Measurements from ENCODE around the gene ZAP70. TPM values are rescaled to one million over a fixed set of nuclear protein-coding genes. Genes with fewer than 3 reads are reported as not detected.

Gene ZAP70
- total and polyA plus RNA-seq, 2 donors from 2014 or later, result 0.37 to 15.0 TPM

DNA sequence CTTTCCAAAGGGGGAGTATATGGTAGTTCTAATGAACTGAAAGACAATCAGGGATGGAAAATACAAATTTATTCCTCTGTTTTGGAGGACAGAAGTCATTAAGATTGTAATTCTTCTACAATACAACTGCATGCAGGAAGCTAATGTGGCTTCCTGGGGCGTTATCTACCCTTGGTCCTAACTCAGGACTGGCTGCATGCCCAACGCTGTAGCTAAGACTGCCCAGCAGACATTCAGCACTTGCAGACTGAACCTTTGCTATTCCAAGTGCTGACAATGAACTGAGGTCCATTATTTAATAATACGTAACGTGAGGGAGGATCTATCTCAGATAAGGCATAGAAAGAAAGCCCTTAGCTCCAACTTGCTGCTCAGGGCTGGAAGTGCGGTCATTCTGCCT lies 53.2 kb downstream of the ZAP70 start:
- Histone ChIP-seq H3K9me3 (ENCODE audit: control insufficient read depth in 2 of 3, insufficient read depth in 1 of 3, low read length in 3 of 3) (no peaks in the 10 kb centered on the region), H3K27ac (ENCODE audit: low read depth in 2 of 2, low read length in 2 of 2) (no peak overlapping the region), H3K4me1 (ENCODE audit: control insufficient read depth in 2 of 3, insufficient read depth in 2 of 3, low read depth in 1 of 3, low read length in 3 of 3) (no peaks in the 10 kb centered on the region), H3K4me3 (ENCODE audit: low read length in 3 of 3) (no peak overlapping the region), H3K27me3 (ENCODE audit: control insufficient read depth, insufficient read depth, low read length) (no peaks in the 10 kb centered on the region), H3K36me3 (ENCODE audit: control insufficient read depth in 2 of 3, insufficient read depth in 3 of 3, low read length in 3 of 3) (peaks cover 0 to 26% (median 26%) of the 10 kb centered on the region in 3 donors), H3K9ac (ENCODE audit: low read length in 3 of 3) (no peak overlapping the region)
- intact Hi-C loops (cut with DNase I), result no loop called here
- TF ChIP-seq, protein P1, sequence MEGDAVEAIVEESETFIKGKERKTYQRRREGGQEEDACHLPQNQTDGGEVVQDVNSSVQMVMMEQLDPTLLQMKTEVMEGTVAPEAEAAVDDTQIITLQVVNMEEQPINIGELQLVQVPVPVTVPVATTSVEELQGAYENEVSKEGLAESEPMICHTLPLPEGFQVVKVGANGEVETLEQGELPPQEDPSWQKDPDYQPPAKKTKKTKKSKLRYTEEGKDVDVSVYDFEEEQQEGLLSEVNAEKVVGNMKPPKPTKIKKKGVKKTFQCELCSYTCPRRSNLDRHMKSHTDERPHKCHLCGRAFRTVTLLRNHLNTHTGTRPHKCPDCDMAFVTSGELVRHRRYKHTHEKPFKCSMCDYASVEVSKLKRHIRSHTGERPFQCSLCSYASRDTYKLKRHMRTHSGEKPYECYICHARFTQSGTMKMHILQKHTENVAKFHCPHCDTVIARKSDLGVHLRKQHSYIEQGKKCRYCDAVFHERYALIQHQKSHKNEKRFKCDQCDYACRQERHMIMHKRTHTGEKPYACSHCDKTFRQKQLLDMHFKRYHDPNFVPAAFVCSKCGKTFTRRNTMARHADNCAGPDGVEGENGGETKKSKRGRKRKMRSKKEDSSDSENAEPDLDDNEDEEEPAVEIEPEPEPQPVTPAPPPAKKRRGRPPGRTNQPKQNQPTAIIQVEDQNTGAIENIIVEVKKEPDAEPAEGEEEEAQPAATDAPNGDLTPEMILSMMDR (IDR thresholded peaks at IDR 0.05; ENCODE audit: borderline replicate concordance, extremely low read depth, insufficient read depth), result no peak
- FAIRE-seq (no peak), DNase-seq (no peak)

- Histone ChIP-seq H3K27ac (ENCODE audit: low read depth in 2 of 2, low read length in 2 of 2) (no peak overlapping the region), H3K9me3 (ENCODE audit: control insufficient read depth in 2 of 3, insufficient read depth in 1 of 3, low read length in 3 of 3) (no peaks in the 10 kb centered on the region), H3K4me3 (ENCODE audit: low read length in 3 of 3) (no peak overlapping the region), H3K9ac (ENCODE audit: low read length in 3 of 3) (no peak overlapping the region), H3K4me1 (ENCODE audit: control insufficient read depth in 2 of 3, insufficient read depth in 2 of 3, low read depth in 1 of 3, low read length in 3 of 3) (no peaks in the 10 kb centered on the region), H3K27me3 (ENCODE audit: control insufficient read depth, insufficient read depth, low read length) (no peaks in the 10 kb centered on the region), H3K36me3 (ENCODE audit: control insufficient read depth in 2 of 3, insufficient read depth in 3 of 3, low read length in 3 of 3) (peaks cover 0 to 34% (median 32%) of the 10 kb centered on the region in 3 donors)
- FAIRE-seq (no peak), DNase-seq (no peak)
- intact Hi-C loops (cut with DNase I), result no loop called here
- TF ChIP-seq, protein P1 (IDR thresholded peaks at IDR 0.05; ENCODE audit: borderline replicate concordance, extremely low read depth, insufficient read depth), result no peak
Measured at GRCh38 chr2:97769308-97769707, 55.9 kb downstream of the ZAP70 start.

- Histone ChIP-seq H3K4me1 (ENCODE audit: control insufficient read depth in 2 of 3, insufficient read depth in 2 of 3, low read depth in 1 of 3, low read length in 3 of 3) (no peaks in the 10 kb centered on the region), H3K4me3 (ENCODE audit: low read length in 3 of 3) (no peak overlapping the region), H3K9ac (ENCODE audit: low read length in 3 of 3) (no peak overlapping the region), H3K27ac (ENCODE audit: low read depth in 2 of 2, low read length in 2 of 2) (no peak overlapping the region), H3K27me3 (ENCODE audit: control insufficient read depth, insufficient read depth, low read length) (no peaks in the 10 kb centered on the region), H3K9me3 (ENCODE audit: control insufficient read depth in 2 of 3, insufficient read depth in 1 of 3, low read length in 3 of 3) (no peaks in the 10 kb centered on the region), H3K36me3 (ENCODE audit: control insufficient read depth in 2 of 3, insufficient read depth in 3 of 3, low read length in 3 of 3) (peaks cover 0 to 34% (median 30%) of the 10 kb centered on the region in 3 donors)
- TF ChIP-seq, protein P1 (IDR thresholded peaks at IDR 0.05; ENCODE audit: borderline replicate concordance, extremely low read depth, insufficient read depth), result no peak
- intact Hi-C loops (cut with DNase I), result no loop called here
- DNase-seq (no peak), FAIRE-seq (no peak)
Measured at GRCh38 chr2:97769711-97770110, 56.3 kb downstream of the ZAP70 start.

DNA sequence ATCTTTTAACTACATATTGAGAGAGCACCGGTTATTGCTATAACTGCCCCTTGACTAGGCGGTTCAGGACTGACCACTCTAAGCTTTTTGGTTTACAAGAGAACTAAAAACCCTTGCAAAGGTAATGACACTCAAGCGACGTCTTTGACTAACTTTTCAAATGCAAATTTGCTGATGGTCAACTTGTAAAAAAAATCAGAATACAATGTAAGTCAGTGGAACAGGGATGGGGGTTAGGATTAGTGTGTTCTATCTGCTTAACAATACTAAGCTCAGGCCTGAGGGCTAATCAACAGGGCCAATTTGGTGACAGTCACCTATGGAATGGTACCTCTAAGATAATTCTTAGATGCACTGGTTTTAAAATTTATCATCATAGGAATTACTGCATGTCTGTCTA lies 57.1 kb downstream of the ZAP70 start:
- Histone ChIP-seq H3K36me3 (ENCODE audit: control insufficient read depth in 2 of 3, insufficient read depth in 3 of 3, low read length in 3 of 3) (peaks cover 0 to 30% (median 28%) of the 10 kb centered on the region in 3 donors), H3K27me3 (ENCODE audit: control insufficient read depth, insufficient read depth, low read length) (no peaks in the 10 kb centered on the region)
- TF ChIP-seq, protein P1 (IDR thresholded peaks at IDR 0.05; ENCODE audit: borderline replicate concordance, extremely low read depth, insufficient read depth), result no peak

More for the DNA sequence above, 57.1 kb downstream of the ZAP70 start:
- Histone ChIP-seq H3K9me3 (ENCODE audit: control insufficient read depth in 2 of 3, insufficient read depth in 1 of 3, low read length in 3 of 3) (no peaks in the 10 kb centered on the region), H3K4me3 (ENCODE audit: low read length in 3 of 3) (no peak overlapping the region), H3K27ac (ENCODE audit: low read depth in 2 of 2, low read length in 2 of 2) (no peak overlapping the region), H3K4me1 (ENCODE audit: control insufficient read depth in 2 of 3, insufficient read depth in 2 of 3, low read depth in 1 of 3, low read length in 3 of 3) (no peaks in the 10 kb centered on the region), H3K9ac (ENCODE audit: low read length in 3 of 3) (no peak overlapping the region)
- intact Hi-C loops (cut with DNase I), result no loop called here
- FAIRE-seq (no peak), DNase-seq (no peak)
